HuH-7.5 (cell line): ENCODE measurements around the gene MTMR4.
"Not testable (repeated sequence)": the region's sequence is repeated elsewhere in the genome, so short reads cannot be mapped to it uniquely, and the experiment has no call there.

Experiments used
- DNase-seq: peaks from one replicate; pipeline ENCODE4 v3.0.0; 2011; ENCODE audit warnings: low spot score

The MTMR4 gene

DNA sequence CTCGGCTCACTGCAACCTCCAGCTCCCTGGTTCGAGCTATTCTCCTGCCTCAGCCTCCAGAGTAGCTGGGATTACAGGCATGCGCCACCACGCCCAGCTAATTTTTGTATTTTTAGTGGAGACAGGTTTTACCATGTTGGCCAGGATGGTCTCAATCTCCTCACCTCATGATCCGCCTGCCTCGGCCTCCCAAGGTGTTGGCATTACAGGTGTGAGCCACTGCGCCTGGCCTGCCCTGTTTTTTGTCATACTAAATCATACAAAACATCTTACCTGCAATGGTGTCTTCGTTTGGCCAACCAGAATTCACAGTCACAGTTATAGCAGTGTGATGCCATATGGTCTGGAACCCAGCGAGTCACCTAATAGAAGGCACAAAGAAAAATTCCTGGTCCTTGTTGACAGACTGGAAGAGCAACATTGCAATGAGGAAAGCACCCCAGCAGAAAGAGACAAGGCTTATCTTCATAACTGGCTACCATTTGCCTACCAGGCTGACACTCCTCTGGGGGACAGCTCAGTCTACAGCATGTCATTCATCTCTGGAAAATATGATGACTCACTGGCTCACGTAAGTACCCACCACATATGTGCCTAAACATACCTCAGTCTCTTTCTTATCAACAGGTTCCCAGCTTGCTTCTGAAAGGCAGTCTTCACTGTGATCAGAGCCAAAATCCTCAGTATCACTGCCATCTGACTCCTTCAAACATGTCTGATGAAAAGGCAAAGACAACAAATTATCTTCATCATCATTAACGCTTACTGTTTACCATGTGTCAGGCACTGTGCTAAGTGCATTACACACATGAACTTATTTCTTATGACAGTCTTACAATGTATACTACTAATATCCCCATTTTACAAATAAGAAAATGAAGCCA lies 22.0 kb downstream of the MTMR4 start:
- no peak for DNase-seq

DNA sequence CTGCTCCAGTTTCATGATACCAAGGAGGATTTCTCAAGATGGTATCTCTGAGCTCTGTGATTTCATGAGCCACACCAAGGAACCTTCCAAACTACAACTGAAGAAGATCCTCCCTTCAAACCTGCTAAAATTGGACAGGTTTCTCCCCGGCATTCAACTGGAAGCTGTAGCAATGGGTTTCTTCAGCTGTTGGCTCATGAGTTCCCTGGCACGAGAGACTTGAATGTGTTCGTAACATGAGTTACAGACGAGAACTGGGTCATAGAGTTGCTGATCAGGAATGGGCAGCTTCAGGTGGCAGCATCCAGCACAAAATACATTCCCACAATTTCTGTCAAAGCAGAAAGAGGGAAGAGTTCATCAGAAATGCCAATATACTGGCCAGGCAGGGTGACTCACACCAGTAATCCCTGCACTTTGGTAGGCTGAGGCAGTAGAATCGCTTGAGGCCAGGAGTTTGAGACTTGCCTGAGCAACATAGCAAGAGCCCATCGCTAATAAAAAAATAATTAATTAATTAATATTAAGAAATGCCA lies 22.9 kb downstream of the MTMR4 start:
- no peak for DNase-seq

DNA sequence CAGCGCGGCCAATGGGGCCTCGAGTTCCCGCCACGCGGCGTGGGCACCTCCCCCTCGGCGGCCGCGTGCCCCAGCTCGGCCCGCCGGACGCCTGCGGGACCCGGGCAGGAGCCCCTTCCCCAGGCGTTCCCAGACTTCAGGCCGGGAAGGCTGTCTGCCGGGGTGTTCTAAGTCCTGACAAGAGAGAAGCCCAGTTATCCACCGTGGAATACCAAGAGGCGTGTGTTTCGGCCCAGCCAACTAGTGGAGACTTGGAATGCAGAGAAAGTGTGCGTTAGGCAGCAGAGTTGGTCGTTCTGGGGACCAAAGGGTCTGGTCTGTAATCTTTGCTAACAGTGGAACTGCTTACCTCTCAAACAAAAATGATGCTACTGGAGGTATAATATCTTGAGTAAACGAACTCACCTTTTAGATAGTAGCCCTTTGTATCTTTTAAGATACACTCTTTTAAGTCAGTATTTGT lies 26.0 kb downstream of the MTMR4 start:
- DNase-seq: no peak

GRCh38 chr17:58487589-58488427 lies 26.6 kb downstream of the MTMR4 start, which contains the start of gene HSF5:
Gene HSF5, minus strand, starts transcription at chr17:58488408. Its CDS starts 134 bp downstream, at chr17:58488274.
- no peak for DNase-seq

- DNase-seq: no peak
Observed at GRCh38 chr17:58484600-58484999, 29.8 kb downstream of the MTMR4 start.

DNA sequence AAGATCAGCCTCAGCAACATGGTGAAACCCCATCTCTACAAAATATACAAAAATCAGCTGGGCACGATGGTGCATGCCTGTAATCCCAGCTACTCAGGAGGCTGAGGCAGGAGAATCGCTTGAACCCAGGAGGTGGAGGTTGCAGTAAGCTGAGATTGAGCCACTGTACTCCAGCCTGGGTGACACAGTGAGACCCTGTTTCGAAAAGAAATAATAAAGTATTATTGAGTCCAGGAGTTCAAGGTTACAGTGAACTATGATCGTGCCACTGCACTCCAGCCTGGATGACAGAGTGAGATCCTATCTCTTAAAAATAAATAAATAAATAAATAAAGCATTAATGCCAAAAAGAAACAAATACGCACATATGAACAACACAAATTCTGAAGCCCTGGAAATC lies 32.6 kb downstream of the MTMR4 start:
- not testable (repeated sequence) for DNase-seq

DNA sequence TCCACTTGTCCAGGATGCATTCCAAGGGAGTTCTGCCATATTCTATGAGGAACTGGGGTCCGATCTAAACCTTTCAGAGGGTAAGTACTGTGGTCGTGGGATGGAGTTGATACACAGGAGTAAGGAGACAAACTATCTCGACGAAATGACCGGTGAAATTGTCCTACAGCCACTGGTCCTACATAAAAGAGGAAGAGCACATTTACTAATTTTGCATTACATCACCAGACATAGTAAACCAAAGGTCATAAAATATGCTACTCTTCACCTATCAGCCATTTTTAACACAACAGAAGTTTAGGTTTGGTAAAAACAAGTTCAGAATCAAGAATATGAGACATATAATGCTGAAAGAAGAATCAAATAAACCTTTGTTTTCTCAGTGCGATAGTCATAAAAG lies 34.3 kb downstream of the MTMR4 start:
- DNase-seq: no peak

DNA sequence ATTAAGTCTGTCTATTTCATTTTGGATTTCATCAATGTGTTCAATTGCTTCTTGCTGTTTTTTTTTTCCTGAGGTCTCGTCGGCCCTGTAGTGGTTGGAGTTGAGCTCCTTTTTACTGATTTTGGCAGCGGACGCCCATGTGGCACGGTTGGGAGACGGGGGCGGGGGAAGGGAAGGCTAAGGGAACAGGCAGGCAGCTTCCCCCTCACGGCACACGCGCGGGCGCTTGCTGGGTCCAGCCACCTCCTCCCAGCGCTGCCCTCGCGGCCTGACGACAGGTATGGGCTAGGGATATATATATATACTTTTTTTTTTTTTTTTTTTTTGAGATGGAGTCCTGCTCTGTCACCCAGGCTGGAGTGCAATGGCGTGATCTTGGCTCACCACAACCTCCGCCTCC lies 37.6 kb downstream of the MTMR4 start:
- DNase-seq: no peak

GRCh38 chr17:58475985-58476384 lies 38.5 kb downstream of the MTMR4 start:
- no peak for DNase-seq

GRCh38 chr17:58470356-58470755 lies 44.1 kb downstream of the MTMR4 start:
- no peak for DNase-seq

DNA sequence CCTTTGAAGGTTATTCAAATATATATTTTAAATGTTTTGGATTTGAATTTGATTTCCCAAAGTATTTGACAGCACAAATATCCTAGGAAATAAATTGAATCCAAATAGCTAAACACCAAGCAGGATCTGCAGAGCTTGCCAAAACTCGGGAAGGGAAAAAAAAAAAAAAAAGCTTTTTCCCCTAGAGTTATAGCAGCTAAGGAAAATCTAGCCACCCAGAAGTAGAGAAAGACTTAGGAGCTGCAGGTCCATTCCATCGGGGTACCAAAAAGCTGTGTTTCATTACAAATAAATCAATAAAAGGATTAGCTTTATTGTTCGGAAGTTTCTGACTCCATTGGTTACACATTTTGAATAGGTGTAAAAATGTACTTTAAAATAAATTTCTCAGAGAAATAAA lies 45.5 kb downstream of the MTMR4 start:
- DNase-seq: no peak

DNA sequence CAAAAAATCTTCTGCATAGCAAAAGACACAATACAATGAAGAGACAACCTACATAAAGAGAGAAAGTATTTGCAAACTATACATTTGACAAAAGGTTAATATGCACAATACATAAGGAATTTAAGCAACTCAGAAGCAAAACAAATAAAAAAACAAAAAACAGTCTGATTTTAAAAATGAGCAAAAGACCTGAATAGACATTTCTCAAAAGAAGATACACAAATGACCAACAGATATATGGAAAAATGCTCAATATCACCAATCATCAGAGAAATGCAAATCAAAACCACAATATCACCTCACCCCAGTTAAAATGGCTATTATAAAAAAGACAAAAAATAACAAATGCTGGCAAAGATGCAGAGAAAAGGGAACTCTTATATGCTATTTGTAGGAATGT lies 58.9 kb downstream of the MTMR4 start:
- no peak for DNase-seq

GRCh38 chr17:58452738-58453137 lies 61.7 kb downstream of the MTMR4 start:
- no peak for DNase-seq

- DNase-seq: peak; percentile 39
Observed at GRCh38 chr17:58447039-58447975, 67.1 kb downstream of the MTMR4 start.

DNA sequence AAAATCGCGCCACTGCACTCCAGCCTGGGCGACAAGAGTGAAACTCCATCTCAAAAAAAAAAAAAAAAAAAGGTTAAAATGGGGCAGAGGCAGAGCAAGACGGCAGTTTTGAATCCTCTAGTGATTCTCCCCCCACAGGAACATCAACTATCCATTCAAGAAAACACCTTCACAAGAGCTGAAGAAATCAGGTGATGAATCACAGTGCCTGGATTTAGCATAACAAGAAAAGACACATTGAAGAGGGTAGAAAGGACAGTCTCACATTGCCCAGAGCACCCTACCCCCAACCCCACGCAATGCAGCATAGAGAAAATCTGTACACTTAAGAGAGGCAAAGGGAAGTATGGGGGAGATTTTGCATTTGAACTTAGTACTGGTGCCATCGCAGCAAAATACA lies 68.4 kb downstream of the MTMR4 start:
- DNase-seq: no peak
